Measurements from ENCODE around the gene PLLP.

The PLLP gene

DNA sequence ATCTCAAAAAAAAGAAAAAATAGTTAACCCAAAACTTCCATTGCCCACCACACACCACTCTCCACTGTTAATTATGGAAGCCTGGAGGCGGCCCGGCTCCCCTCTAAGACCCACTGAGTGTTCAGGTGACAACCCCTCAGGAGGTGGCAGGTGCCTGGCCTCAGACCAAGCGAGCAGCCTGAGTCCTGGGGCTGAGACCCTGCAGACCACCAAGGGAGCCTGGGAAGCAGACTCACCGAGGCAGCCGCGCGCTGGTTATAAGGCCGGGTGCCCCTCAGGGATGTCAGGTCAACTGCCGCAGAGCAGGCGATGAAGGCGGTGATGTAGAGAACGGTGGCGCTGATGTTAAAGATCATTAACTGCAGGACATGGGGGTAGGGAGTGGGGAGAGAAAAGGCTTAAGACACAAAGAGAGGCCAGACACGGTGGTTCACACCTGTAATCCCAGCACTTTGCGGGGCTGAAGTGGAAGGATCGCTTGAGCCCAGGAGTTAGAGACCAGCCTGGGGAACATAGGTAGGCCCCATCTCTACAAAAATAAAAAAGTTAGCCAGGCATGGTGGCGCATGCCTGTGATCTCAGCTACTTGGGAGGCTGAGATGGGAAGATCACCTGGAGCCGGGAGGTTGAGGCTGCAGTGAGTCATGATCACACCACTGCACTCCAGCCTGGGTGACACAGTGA, 26.1 kb downstream of the PLLP start:
- DNase-seq (ENCODE audit: extremely low read depth in 1 of 2, low read depth in 1 of 2), result no peak

DNA sequence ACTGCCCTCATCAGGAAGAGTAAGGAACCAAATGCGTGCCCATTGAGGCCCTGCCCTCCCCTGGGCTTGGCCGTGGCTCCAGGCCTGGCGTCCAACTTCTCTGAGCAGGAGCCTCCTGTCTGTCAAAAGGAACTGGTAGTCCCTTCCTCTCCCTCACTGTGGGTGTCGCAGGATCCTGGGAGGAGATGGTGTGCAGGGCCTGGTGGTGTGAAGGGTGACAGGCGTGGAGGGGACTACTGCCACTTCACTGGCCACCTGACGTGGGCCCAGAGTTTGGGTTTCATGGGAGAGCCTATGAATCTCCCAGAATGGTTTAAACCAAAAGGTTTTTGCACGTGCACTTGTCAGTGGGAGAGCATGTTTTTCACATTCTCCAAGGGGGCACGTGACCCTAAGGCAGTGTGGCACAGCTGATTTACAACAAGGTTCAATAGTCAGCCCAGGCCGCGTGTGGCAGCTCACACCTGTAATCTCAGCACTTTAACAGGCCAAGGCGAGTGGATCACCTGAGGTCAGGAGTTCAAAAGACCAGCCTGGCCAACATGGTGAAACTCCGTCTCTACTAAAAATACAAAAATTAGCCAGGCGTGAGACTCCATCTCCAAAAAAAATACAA, 26.9 kb downstream of the PLLP start:
- no peak for DNase-seq (ENCODE audit: extremely low read depth in 1 of 2, low read depth in 1 of 2)

DNA sequence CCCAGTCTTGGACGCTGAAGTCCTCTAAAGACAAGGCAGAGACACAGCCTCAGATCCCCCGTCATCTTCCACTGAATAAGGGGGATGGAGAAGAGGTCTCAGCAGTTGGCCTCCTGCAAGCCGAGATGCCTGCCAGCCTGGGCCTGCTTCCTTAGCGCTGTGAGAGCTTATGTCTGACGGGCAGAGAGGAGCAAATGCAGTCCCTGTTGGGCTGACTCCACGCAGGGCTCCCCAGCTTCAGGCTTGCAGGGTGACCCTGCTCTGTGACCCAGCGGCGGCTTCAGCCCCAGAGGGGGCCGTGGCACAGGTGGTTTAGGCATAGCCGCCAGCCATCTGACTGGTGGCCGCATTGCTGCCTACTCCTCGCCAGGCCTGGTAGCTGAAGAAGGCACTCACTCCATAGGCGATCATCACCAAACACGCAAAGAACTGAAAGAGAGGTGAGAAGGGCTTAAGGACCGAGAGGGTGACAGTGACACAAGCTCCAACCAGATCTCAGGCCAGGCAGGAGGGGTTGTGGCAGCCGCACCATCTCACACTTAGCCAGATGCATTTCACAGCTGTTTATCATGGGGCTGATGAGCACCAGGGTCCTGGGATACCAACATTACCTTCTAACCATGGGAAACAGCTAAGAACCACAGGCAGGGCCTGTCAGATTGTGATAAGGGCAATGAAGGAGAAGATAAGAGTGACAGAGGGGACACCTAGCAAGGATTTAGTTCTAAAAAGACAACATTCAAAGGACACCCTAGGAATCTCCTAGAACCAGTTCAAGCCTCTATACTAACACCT, 27.7 kb downstream of the PLLP start:
- DNase-seq (ENCODE audit: extremely low read depth in 1 of 2, low read depth in 1 of 2), result no peak

DNA sequence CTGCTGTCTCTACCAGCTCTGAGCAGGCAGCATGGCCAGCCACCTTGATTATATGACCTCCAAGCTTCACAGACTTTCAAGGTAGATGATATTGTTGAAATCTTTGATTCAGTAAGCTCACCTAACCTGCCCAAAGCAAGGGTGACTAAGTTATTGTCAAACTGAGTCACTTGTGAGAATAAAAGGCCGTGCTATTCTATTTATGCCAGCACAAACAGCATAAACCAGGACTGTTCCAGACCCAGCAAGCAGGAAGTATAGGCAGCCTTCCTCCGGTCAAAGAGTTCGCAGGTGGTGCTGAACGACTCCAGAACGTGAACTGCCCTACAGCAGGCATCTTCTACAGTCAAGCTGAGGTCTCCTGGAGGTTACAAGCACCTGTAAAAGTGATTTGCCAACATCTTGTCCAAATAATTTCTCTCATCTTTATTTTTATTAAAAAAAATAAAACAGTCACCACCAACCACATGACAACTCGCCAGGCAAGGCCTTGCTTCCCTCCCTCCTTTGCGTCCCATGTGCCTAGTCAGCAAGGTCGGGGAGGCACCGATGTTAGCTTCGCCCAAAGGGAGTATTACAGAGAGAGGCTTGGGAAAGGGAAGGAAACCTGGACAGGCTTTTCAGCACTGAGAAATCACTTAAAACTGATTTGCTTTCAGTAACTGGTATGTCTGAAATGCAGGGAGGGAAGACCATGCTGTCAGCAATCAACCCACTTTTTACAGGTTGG, 28.6 kb downstream of the PLLP start:
- DNase-seq (ENCODE audit: extremely low read depth in 1 of 2, low read depth in 1 of 2), result no peak

DNA sequence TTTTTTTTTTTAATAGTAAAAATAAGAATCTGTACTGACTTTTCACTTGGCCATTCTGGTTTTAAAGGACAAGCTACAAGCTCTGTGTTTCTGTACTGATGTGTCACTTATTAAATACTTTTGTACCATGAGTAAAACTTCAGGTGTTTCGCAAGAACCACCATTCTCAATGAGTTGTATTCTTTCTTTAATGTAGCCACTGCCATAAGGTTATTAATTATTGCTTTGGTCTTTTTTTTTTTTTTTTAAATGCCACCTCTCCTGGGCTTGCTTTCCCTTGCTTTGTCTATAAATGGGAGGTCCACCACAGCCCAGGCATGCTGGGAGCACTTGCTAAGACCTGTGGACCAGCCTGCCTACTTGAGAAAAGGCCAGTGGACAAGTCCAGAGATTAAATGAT, 31.0 kb downstream of the PLLP start:
- no peak for DNase-seq (ENCODE audit: extremely low read depth in 1 of 2, low read depth in 1 of 2)

- DNase-seq (ENCODE audit: extremely low read depth in 1 of 2, low read depth in 1 of 2), result no peak
Observed at GRCh38 chr16:57252148-57252721, 32.2 kb downstream of the PLLP start.

GRCh38 chr16:57251352-57251751, 33.1 kb downstream of the PLLP start:
- DNase-seq (ENCODE audit: extremely low read depth in 1 of 2, low read depth in 1 of 2), result no peak

- DNase-seq (ENCODE audit: extremely low read depth in 1 of 2, low read depth in 1 of 2), result no peak
Observed at GRCh38 chr16:57245472-57246113, 38.9 kb downstream of the PLLP start.

- peak; percentile 94 to 96 for DNase-seq (ENCODE audit: extremely low read depth in 1 of 2, low read depth in 1 of 2)
Observed at GRCh38 chr16:57244767-57245471, 39.6 kb downstream of the PLLP start, which contains the start of gene ARL2BP. ARL2BP (plus strand) TSS chr16:57245259; CDS start chr16:57245368, 109 bp downstream.

DNA sequence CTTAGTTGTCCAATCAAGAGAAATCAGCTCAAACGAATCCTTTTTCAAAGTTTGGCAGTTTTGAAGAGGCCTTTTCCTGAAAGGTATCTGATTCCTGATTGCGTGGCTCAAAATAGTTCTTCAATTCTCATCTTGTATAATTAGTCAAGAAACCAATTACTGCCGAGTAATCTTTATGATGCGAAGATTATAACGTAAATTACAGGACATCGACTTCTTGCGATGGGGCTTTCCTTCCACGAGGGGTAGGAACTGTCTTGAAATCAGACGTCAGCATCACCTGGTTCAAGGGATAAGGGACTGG, 40.1 kb downstream of the PLLP start:
- DNase-seq (ENCODE audit: extremely low read depth in 1 of 2, low read depth in 1 of 2), result no peak

- DNase-seq (ENCODE audit: extremely low read depth in 1 of 2, low read depth in 1 of 2), result no peak
Observed at GRCh38 chr16:57242650-57243049, 41.8 kb downstream of the PLLP start.

DNA sequence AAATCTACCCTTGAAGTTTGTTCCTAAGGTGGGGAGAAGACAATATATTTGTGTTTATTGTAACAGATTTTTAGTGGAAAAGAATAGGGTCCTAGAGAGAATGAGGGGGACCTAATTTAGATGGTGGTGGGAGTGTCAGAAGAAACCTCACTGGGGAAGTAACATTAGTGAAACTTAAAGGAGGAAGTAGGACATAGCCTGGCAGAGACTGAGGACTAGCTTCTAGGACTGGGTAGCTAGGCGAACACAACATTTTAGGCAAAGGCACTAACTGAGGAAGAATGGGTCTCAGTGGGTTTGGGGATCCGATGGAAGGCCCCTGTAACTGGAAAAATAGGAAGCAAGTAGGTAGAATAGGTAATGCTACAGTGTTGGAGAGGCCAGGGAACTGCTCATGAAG, 43.6 kb downstream of the PLLP start:
- no peak for DNase-seq (ENCODE audit: extremely low read depth in 1 of 2, low read depth in 1 of 2)

DNA sequence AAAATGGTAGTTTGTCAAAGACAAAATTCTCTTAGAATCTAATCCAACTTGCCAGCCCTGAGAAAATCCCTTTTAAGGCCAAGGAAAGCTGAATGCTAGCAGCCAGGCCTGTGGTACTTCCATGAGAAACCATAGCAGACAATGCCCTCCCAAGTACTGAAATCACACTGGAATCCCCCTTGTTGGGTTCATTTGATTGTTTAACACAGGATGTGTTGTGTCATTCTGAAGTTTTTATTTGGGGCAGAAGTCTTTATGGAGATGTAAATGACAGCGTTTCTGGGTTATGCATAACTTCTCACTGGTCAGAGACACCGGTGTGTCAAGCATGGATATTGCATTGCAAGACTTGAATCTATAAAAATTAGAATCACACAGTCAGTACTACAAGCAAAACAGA, 45.4 kb downstream of the PLLP start:
- no peak for DNase-seq (ENCODE audit: extremely low read depth in 1 of 2, low read depth in 1 of 2)

GRCh38 chr16:57238682-57239081, 45.8 kb downstream of the PLLP start:
- no peak for DNase-seq (ENCODE audit: extremely low read depth in 1 of 2, low read depth in 1 of 2)

- no peak for DNase-seq (ENCODE audit: extremely low read depth in 1 of 2, low read depth in 1 of 2)
Observed at GRCh38 chr16:57236022-57236350, 48.5 kb downstream of the PLLP start.

DNA sequence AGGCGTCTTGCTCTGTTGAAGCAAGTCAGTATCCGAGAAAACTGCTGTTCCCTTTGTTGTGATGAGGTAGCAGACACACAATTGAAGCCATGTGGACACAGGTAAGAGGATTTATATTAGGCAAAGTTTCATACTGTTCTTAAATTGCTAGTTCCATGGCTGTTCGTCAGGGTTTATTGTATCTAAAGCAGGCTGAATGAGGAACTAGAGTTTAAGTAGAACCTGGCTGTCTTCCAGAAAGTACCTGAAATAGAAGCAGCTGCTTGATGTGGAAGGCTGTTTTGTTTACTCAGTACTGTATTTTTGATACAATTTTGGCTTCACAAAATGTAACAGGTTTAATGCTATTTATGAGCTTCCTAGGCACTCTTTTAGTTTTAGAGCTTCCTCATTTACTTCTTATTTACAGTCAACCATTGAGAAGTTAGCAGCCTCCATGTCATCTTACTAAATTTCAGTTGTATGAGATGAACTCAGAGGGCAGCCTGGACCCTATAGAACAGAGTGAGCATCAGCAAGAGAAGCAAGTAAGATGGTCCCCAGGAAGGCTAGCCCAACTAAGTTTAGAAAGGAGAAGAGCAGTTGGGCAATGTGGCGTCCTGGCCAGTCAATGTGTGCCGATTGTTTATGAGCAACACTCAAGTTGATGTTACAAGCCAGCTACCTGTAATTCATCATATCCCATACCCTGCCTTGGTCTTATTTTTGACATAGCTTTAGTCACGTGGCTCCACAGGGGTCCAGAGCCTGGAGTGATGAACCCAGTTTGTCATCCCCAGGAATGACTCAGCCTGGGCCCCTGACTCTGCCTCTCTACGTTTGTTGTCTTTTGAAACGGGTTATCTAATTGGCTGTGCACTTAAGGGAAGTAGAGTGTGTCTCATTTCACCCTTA, 49.1 kb downstream of the PLLP start:
- DNase-seq (ENCODE audit: extremely low read depth in 1 of 2, low read depth in 1 of 2), result peak in 1 of 2 donors; percentile 58

GRCh38 chr16:57234707-57235092, 49.8 kb downstream of the PLLP start:
- DNase-seq (ENCODE audit: extremely low read depth in 1 of 2, low read depth in 1 of 2), result no peak

- no peak for DNase-seq (ENCODE audit: extremely low read depth in 1 of 2, low read depth in 1 of 2)
Observed at GRCh38 chr16:57233944-57234706, 50.3 kb downstream of the PLLP start.
